ENCODE measurements around the gene STK26. TPM values are rescaled to one million over a fixed set of nuclear protein-coding genes. Genes with fewer than 3 reads are reported as not detected.

Gene STK26
- total RNA-seq, 1 donor = 9.1 TPM

- no peak overlapping the region for H3K4me3 ChIP-seq (ENCODE audit: low read depth, low read length)
Observed at GRCh38 chrX:132017431-132018185, 5.5 kb upstream of the STK26 start.

DNA sequence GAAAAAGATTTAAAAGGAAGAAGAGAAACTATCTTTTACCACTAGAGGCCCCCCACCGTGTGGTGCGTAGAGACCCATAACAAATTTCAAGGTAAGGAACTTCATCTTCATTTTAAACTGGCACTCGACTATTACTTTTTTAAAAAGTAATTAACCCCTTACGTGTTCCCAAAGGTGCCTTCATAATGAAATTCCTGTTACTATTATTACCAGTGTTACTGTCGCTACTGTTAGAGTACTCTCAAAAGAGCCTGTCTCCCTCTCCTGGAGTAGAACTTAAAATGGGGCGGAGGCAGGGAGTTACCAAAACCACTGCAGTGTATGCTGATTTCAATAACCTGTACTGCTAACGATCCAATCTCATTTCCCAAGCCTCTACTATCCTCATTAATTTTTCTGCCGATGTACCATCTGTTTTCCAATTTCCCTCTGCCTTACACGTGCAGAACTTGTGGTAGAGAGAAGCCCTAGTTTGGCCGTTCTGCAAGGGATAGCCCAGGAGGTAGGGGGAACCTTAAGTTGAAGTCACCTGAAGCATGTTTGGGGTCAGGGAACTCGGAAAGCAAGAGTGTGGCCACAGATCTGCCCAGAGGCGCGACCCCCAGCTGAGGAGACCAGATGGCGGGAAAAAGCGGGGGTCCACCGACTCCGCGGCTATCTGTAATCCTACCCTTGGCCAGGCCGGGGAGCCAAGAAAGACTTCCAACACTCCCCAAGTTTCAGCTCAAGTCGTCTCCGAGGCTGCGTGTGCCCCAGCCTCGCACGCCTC, 720 bp upstream of the STK26 start:
- no peak for TF ChIP-seq CTCF (IDR thresholded peaks at IDR 0.05; ENCODE audit: insufficient read depth, low read depth, low read length)
- no peak for DNase-seq (ENCODE audit: low read depth)
- H3K4me3 ChIP-seq (ENCODE audit: low read depth, low read length) = peak overlapping the region; percentile 65

More at GRCh38 chrX:132017431-132018185, 5.5 kb upstream of the STK26 start:
- DNase-seq (ENCODE audit: low read depth) = no peak
- no peak for TF ChIP-seq CTCF (IDR thresholded peaks at IDR 0.05; ENCODE audit: insufficient read depth, low read depth, low read length)

DNA sequence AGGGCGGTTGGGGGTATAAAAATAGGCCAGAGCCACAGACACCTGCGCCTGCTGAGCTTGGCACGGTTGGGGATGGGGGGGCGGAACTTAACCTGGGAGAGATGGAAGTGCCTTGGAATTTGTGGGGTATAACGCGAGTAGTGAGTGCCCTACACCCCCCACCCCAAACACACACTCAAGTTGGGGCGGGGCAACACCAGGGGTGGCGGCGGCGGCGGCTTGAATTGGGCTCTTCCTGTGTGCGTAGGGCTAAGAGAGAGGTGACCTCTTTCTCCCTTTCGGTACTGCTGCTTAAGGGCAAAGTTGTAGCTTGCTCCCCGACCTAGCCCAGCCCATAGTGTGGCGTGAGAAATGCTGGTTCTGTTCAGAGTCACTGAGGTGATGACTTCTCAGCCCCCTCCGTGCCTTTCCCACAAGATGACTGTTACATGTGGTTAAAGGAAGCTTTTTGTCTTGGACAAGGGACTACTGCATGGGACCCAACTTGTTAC, 839 bp downstream of the STK26 start:
- DNase-seq (ENCODE audit: low read depth) = no peak
- peak overlapping the region; percentile 65 for H3K4me3 ChIP-seq (ENCODE audit: low read depth, low read length)
- no peak for TF ChIP-seq CTCF (IDR thresholded peaks at IDR 0.05; ENCODE audit: insufficient read depth, low read depth, low read length)

- DNase-seq (ENCODE audit: low read depth) = no peak
- H3K4me3 ChIP-seq (ENCODE audit: low read depth, low read length) = no peak overlapping the region
- no peak for TF ChIP-seq CTCF (IDR thresholded peaks at IDR 0.05; ENCODE audit: insufficient read depth, low read depth, low read length)
Observed at GRCh38 chrX:132025041-132025440, 1.9 kb downstream of the STK26 start.

DNA sequence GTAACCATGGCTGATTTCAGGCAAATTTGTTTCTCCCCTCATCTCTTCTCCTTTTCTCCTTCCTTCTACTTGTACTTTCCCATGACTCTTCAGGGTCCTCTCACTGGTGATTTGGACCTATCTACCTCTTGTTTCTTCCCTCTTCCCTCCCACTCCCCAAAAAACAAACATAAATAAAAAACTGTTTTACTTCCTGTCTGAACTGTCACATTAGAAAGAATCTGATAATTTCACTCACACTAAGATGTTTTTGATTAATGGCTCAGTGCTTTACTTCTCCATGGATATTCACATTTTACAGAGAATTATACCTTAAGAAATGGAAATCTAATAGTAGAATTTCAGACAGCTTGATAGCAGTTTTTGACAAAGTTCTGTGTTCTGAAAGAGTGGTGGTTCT, 7.2 kb downstream of the STK26 start:
- TF ChIP-seq CTCF (IDR thresholded peaks at IDR 0.05; ENCODE audit: insufficient read depth, low read depth, low read length) = no peak
- no peak overlapping the region for H3K4me3 ChIP-seq (ENCODE audit: low read depth, low read length)
- DNase-seq (ENCODE audit: low read depth) = no peak

DNA sequence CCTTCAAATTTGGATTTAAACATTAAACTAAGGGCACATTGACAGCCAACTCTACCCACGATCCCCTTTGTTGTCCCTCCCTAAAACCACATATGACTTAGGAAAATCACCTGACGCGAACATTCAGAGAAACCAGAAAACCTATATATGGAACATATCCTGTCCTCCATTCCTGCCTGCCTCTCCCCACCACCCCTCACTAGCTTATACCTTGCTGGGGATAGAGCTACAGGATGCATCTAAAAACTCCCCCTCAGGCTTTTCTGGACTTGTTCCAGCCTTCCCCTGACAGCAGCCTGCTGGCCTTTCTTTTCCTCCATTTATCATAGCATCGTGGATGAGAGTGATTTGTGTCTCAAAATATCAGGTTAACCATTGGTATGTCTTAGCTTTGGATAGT, 8.8 kb downstream of the STK26 start:
- no peak for TF ChIP-seq CTCF (IDR thresholded peaks at IDR 0.05; ENCODE audit: insufficient read depth, low read depth, low read length)
- H3K4me3 ChIP-seq (ENCODE audit: low read depth, low read length) = no peak overlapping the region
- no peak for DNase-seq (ENCODE audit: low read depth)

Measured in fibroblast of villous mesenchyme (primary cell).